Smooth muscle cell (in vitro differentiated cells): ENCODE data around the gene GCNT2. TPM values are rescaled to one million over a fixed set of nuclear protein-coding genes. Genes with fewer than 3 reads are reported as not detected.

ENCODE experiments used
- DNase-seq: peaks from one replicate; lab custom pipeline; 2025; ENCODE audit not compliant: unreplicated experiment; lab: John Stamatoyannopoulos, UW
- H2AFZ ChIP-seq: fragments of 200-600 bp; sonication (generic); 2 replicates; pipeline ENCODE4 v1.6.0; 2016; ENCODE audit warnings: antibody characterized with exemption, low read depth, mild to moderate bottlenecking
- H3F3A ChIP-seq: fragments of 200-600 bp; sonication (generic); 2 replicates; pipeline ENCODE4 v1.6.0; 2017; ENCODE audit warnings: antibody characterized with exemption, low read depth
- H3K27ac ChIP-seq: fragments of 200-600 bp; sonication (generic); 2 replicates; pipeline ENCODE4 v1.5.1; 2016; ENCODE audit warnings: low read depth, mild to moderate bottlenecking
- H3K27me3 ChIP-seq: fragments of 200-600 bp; sonication (generic); 2 replicates; pipeline ENCODE4 v1.6.1; 2016; ENCODE audit warnings: low read depth, mild to moderate bottlenecking
- H3K36me3 ChIP-seq: fragments of 200-600 bp; sonication (generic); 2 replicates; pipeline ENCODE4 v1.5.1; 2016; ENCODE audit warnings: low read depth
- H3K4me1 ChIP-seq: fragments of 200-600 bp; sonication (generic); 2 replicates; pipeline ENCODE4 v1.5.1; 2016; ENCODE audit warnings: low read depth
- H3K4me2 ChIP-seq: fragments of 200-600 bp; sonication (generic); 2 replicates; pipeline ENCODE4 v1.6.0; 2016; ENCODE audit warnings: mild to moderate bottlenecking
- H3K4me3 ChIP-seq: fragments of 200-600 bp; sonication (generic); 2 replicates; pipeline ENCODE4 v1.5.1; 2016; ENCODE audit warnings: mild to moderate bottlenecking
- H3K79me2 ChIP-seq: fragments of 200-600 bp; sonication (generic); 2 replicates; pipeline ENCODE4 v1.6.0; 2016; ENCODE audit warnings: low read depth, mild to moderate bottlenecking
- H3K9ac ChIP-seq: fragments of 200-600 bp; sonication (generic); 2 replicates; pipeline ENCODE4 v1.6.0; 2016; ENCODE audit warnings: low read depth
- H3K9me3 ChIP-seq: fragments of 200-600 bp; sonication (generic); replicated peaks from 2 replicates; pipeline ENCODE4 v1.5.1; 2016; ENCODE audit warnings: low read depth
- H4K20me1 ChIP-seq: fragments of 200-600 bp; sonication (generic); 2 replicates; pipeline ENCODE4 v1.6.0; 2016; ENCODE audit warnings: low read depth
- CTCF ChIP-seq: fragments of 200-600 bp; sonication (generic); IDR thresholded peaks from 2 replicates; pipeline ENCODE4 v1.5.1; 2017; ENCODE audit warnings: borderline replicate concordance, mild to moderate bottlenecking, antibody characterized with exemption; ENCODE audit not compliant: insufficient read depth, poor library complexity, severe bottlenecking
- WGBS: methylation state at CpG from one replicate; pipeline ENCODE4 v1.1.7; 2016; ENCODE audit warnings: low lambda C conversion rate; 5-methylcytosine and 5-hydroxymethylcytosine counted together
- polyA plus RNA-seq: library from polyadenylated mRNA; unstranded; fragments of >200 nt; fragmentation: Nextera tagmentation; extraction: Ambion mirVana; gene quantifications from 2 replicates; pipeline ENCODE4 v1.2.1, GENCODE V29; 2016
- total RNA-seq: library from RNA; depleted of rRNA; stranded (reverse); fragments of >200 nt; gene quantifications from 2 replicates; pipeline ENCODE4 v1.2.3, GENCODE V29; 2014

The GCNT2 gene
- total and polyA plus RNA-seq, 2 experiments from 2014 or later = 0.13 to 2.4 TPM

GRCh38 chr6:10535193-10535592 lies 14.0 kb downstream of the GCNT2 start:
- no peak for TF ChIP-seq CTCF
- Histone ChIP-seq H3K4me3 (no peak overlapping the region), H3K79me2 (no peaks in the 10 kb centered on the region), H3K4me2 (no peak overlapping the region), H3K4me1 (no peaks in the 10 kb centered on the region), H3K27me3 (no peaks in the 10 kb centered on the region), H4K20me1 (no peaks in the 10 kb centered on the region), H3K36me3 (no peaks in the 10 kb centered on the region), H2AFZ (no peak overlapping the region), H3F3A (no peaks in the 10 kb centered on the region), H3K27ac (no peak overlapping the region), H3K9me3 (no peaks in the 10 kb centered on the region), H3K9ac (no peak overlapping the region)
- 100% methylated on average over 1 of the region's 1 CpG for WGBS
- no peak for DNase-seq

GRCh38 chr6:10537726-10538125 lies 16.6 kb downstream of the GCNT2 start:
- 94% methylated on average over 5 of the region's 5 CpGs for WGBS
- Histone ChIP-seq H3K9me3 (no peaks in the 10 kb centered on the region), H3K4me2 (no peak overlapping the region), H3K79me2 (no peaks in the 10 kb centered on the region), H3K27me3 (no peaks in the 10 kb centered on the region), H3K4me1 (no peaks in the 10 kb centered on the region), H2AFZ (no peak overlapping the region), H3K4me3 (no peak overlapping the region), H3K36me3 (no peaks in the 10 kb centered on the region), H3K27ac (no peak overlapping the region), H3K9ac (no peak overlapping the region), H3F3A (no peaks in the 10 kb centered on the region), H4K20me1 (no peaks in the 10 kb centered on the region)
- DNase-seq = no peak
- no peak for TF ChIP-seq CTCF

GRCh38 chr6:10540073-10540746 lies 19.1 kb downstream of the GCNT2 start:
- no peak for DNase-seq
- H2AFZ ChIP-seq = no peak overlapping the region
- H3K9me3 ChIP-seq = no peaks in the 10 kb centered on the region
- no peak overlapping the region for H3K4me3 ChIP-seq
- no peaks in the 10 kb centered on the region for H4K20me1 ChIP-seq
- no peaks in the 10 kb centered on the region for H3K36me3 ChIP-seq
- H3K4me2 ChIP-seq = no peak overlapping the region
- peaks cover 1% of the 10 kb centered on the region for H3K4me1 ChIP-seq
- TF ChIP-seq CTCF = no peak
- H3K27ac ChIP-seq = no peak overlapping the region
- H3K9ac ChIP-seq = no peak overlapping the region
- no peaks in the 10 kb centered on the region for H3K79me2 ChIP-seq
- WGBS = 88% methylated on average over 4 of the region's 4 CpGs
- H3F3A ChIP-seq = no peaks in the 10 kb centered on the region
- H3K27me3 ChIP-seq = no peaks in the 10 kb centered on the region

- H3K4me3 ChIP-seq = no peak overlapping the region
- H3K4me1 ChIP-seq = peaks cover 4% of the 10 kb centered on the region
- no peak overlapping the region for H2AFZ ChIP-seq
- H3K79me2 ChIP-seq = no peaks in the 10 kb centered on the region
- no peaks in the 10 kb centered on the region for H3K36me3 ChIP-seq
- H3K4me2 ChIP-seq = no peak overlapping the region
- no peak for TF ChIP-seq CTCF
- no peaks in the 10 kb centered on the region for H3F3A ChIP-seq
- H4K20me1 ChIP-seq = no peaks in the 10 kb centered on the region
- DNase-seq = no peak
- H3K9ac ChIP-seq = no peak overlapping the region
- no peak overlapping the region for H3K27ac ChIP-seq
- no peaks in the 10 kb centered on the region for H3K27me3 ChIP-seq
- no peaks in the 10 kb centered on the region for H3K9me3 ChIP-seq
- 48% methylated on average over 1 of the region's 1 CpG for WGBS
Measured at GRCh38 chr6:10541591-10541990, 20.4 kb downstream of the GCNT2 start.
